WTC11 (cell line): ENCODE measurements around the gene HDDC3.

Source experiments
- CREB1 ChIP-seq: sonication (generic); formaldehyde crosslinking; IDR thresholded peaks from 2 replicates; pipeline ENCODE4 v1.8.0; 2023; ENCODE audit warnings: mild to moderate bottlenecking, missing genetic modification reagents
- CTCF ChIP-seq: fragments of 200-600 bp; IDR thresholded peaks from 2 replicates; pipeline ENCODE4 v1.8.0; 2022; ENCODE audit warnings: antibody characterized with exemption
- E2F1 ChIP-seq: sonication (generic); formaldehyde crosslinking; IDR thresholded peaks from 2 replicates; pipeline ENCODE4 v1.8.0; 2022; ENCODE audit warnings: mild to moderate bottlenecking, missing genetic modification reagents
- GABPB1 ChIP-seq: sonication (generic); formaldehyde crosslinking; IDR thresholded peaks from 2 replicates; pipeline ENCODE4 v1.8.1; 2023; ENCODE audit warnings: mild to moderate bottlenecking, missing genetic modification reagents
- JUN ChIP-seq: sonication (generic); formaldehyde crosslinking; IDR thresholded peaks from 2 replicates; pipeline ENCODE4 v1.8.0; 2023; ENCODE audit warnings: mild to moderate bottlenecking, missing genetic modification reagents
- NR1H2 ChIP-seq: sonication (generic); formaldehyde crosslinking; IDR thresholded peaks from 2 replicates; pipeline ENCODE4 v1.9.0; 2021; ENCODE audit warnings: mild to moderate bottlenecking, moderate library complexity, missing genetic modification reagents
- SMAD3 ChIP-seq: sonication (generic); formaldehyde crosslinking; IDR thresholded peaks from 2 replicates; pipeline ENCODE4 v1.8.0; 2022; ENCODE audit warnings: missing genetic modification reagents, mild to moderate bottlenecking, borderline replicate concordance
- SMAD4 ChIP-seq: sonication (generic); formaldehyde crosslinking; IDR thresholded peaks from 2 replicates; pipeline ENCODE4 v1.8.0; 2022; ENCODE audit warnings: mild to moderate bottlenecking, missing genetic modification reagents
- SP1 ChIP-seq: sonication (generic); formaldehyde crosslinking; conservative IDR thresholded peaks from 2 replicates; pipeline ENCODE4 v1.8.1; 2022; ENCODE audit warnings: missing genetic modification reagents
- TCF7 ChIP-seq: sonication (generic); formaldehyde crosslinking; IDR thresholded peaks from 2 replicates; pipeline ENCODE4 v1.8.0; 2022; ENCODE audit warnings: mild to moderate bottlenecking, low read depth, missing genetic modification reagents, moderate library complexity
- ZNF138 ChIP-seq: sonication (generic); formaldehyde crosslinking; conservative IDR thresholded peaks from 2 replicates; pipeline ENCODE4 v1.8.1; 2022; ENCODE audit warnings: mild to moderate bottlenecking, moderate library complexity, missing genetic modification reagents
- TF ChIP-seq, protein P1 (sequence below): sonication (generic); formaldehyde crosslinking; IDR thresholded peaks from 2 replicates; pipeline ENCODE4 v1.8.1; 2023; ENCODE audit warnings: mild to moderate bottlenecking, missing genetic modification reagents
- TF ChIP-seq, protein P2 (sequence below): sonication (generic); formaldehyde crosslinking; IDR thresholded peaks from 2 replicates; pipeline ENCODE4 v1.8.1; 2023; ENCODE audit warnings: mild to moderate bottlenecking, missing genetic modification reagents, moderate library complexity

DNA sequence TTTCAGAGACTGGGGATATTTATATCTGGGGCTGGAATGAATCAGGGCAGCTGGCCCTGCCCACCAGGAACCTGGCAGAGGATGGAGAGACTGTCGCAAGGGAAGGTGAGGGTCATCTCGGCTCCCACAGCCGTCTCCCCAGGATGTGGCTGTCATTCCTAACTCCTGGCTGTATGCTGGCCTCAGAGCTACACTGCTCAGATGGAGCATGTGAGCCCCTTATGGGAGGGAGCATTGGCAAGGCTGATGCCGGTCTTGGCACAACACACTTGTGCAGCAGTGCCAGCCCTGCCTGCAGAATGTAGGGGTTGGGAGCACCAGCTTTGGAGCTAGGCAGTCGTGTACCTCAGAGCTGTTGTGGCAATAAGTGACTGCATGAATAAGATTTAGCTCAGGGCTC, 27.5 kb upstream of the HDDC3 start:
- TF ChIP-seq CTCF (no peak), SP1 (no peak), NR1H2 (CRISPR knock-in tag) (no peak), GABPB1 (CRISPR knock-in tag) (no peak), SMAD4 (no peak), JUN (no peak), TCF7 (CRISPR knock-in tag) (no peak), E2F1 (CRISPR knock-in tag) (no peak), ZNF138 (CRISPR knock-in tag) (no peak), SMAD3 (CRISPR knock-in tag) (no peak), CREB1 (no peak)
- TF ChIP-seq, protein P1, sequence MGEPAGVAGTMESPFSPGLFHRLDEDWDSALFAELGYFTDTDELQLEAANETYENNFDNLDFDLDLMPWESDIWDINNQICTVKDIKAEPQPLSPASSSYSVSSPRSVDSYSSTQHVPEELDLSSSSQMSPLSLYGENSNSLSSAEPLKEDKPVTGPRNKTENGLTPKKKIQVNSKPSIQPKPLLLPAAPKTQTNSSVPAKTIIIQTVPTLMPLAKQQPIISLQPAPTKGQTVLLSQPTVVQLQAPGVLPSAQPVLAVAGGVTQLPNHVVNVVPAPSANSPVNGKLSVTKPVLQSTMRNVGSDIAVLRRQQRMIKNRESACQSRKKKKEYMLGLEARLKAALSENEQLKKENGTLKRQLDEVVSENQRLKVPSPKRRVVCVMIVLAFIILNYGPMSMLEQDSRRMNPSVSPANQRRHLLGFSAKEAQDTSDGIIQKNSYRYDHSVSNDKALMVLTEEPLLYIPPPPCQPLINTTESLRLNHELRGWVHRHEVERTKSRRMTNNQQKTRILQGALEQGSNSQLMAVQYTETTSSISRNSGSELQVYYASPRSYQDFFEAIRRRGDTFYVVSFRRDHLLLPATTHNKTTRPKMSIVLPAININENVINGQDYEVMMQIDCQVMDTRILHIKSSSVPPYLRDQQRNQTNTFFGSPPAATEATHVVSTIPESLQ: no peak
- TF ChIP-seq, protein P2, sequence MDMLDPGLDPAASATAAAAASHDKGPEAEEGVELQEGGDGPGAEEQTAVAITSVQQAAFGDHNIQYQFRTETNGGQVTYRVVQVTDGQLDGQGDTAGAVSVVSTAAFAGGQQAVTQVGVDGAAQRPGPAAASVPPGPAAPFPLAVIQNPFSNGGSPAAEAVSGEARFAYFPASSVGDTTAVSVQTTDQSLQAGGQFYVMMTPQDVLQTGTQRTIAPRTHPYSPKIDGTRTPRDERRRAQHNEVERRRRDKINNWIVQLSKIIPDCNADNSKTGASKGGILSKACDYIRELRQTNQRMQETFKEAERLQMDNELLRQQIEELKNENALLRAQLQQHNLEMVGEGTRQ (CRISPR knock-in tag): no peak
